HG03571 (cell line): ENCODE data around the gene GLIS2.

Experiments
- ATAC-seq: cut with Tn5 transposase; IDR thresholded peaks from one replicate; pipeline ENCODE4 v1.9.1; 2021; ENCODE audit not compliant: unreplicated experiment

The GLIS2 gene

DNA sequence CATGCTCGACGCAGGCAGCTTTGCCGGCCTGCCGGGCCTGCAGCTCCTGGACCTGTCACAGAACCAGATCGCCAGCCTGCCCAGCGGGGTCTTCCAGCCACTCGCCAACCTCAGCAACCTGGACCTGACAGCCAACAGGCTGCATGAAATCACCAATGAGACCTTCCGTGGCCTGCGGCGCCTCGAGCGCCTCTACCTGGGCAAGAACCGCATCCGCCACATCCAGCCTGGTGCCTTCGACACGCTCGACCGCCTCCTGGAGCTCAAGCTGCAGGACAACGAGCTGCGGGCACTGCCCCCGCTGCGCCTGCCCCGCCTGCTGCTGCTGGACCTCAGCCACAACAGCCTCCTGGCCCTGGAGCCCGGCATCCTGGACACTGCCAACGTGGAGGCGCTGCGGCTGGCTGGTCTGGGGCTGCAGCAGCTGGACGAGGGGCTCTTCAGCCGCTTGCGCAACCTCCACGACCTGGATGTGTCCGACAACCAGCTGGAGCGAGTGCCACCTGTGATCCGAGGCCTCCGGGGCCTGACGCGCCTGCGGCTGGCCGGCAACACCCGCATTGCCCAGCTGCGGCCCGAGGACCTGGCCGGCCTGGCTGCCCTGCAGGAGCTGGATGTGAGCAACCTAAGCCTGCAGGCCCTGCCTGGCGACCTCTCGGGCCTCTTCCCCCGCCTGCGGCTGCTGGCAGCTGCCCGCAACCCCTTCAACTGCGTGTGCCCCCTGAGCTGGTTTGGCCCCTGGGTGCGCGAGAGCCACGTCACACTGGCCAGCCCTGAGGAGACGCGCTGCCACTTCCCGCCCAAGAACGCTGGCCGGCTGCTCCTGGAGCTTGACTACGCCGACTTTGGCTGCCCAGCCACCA is 65.4 kb downstream of the GLIS2 start:
- ATAC-seq, result no peak

- no peak for ATAC-seq
Measured at GRCh38 chr16:4381935-4382794, 66.3 kb downstream of the GLIS2 start.

DNA sequence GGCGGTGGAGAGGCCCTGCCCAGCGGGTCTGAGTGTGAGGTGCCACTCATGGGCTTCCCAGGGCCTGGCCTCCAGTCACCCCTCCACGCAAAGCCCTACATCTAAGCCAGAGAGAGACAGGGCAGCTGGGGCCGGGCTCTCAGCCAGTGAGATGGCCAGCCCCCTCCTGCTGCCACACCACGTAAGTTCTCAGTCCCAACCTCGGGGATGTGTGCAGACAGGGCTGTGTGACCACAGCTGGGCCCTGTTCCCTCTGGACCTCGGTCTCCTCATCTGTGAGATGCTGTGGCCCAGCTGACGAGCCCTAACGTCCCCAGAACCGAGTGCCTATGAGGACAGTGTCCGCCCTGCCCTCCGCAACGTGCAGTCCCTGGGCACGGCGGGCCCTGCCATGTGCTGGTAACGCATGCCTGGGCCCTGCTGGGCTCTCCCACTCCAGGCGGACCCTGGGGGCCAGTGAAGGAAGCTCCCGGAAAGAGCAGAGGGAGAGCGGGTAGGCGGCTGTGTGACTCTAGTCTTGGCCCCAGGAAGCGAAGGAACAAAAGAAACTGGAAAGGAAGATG is 67.0 kb downstream of the GLIS2 start:
- ATAC-seq, result no peak

- ATAC-seq, result no peak
Measured at GRCh38 chr16:4383591-4384444, 68.0 kb downstream of the GLIS2 start.

- no peak for ATAC-seq
Measured at GRCh38 chr16:4384509-4384942, 68.7 kb downstream of the GLIS2 start.

DNA sequence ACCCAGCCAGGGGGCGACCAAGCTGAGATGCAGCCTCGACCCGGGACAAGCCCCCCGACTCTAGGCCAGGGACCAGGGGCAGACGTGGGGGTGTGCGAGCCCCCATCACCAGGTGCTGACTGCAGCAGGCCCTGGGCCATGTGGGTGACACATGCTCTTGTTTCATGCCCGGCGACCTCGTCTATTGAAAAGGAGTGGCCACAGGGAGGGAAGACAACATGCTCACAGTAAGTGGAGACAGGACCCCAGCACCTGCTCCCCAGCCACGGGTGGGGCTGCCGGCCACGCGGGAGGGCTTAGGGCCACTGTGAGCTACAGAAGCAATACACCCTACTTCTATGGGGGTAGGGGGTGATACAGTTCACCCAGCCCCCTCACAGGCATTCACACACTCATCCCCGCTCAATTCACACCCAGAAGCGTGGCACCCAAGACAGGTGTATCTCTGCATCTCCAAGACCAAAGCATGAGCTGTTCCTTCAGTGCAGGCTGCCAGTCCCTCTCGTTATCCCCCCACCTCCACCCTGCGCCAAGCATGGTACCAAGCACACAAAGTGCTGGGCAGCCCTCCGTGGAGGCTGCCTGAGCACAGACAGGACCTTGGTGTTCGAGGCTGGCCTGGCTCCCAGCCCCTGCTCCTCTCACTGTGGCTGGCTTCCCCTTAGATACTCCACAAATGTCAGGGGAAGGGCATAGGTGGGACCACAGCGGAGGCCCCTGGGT is 69.4 kb downstream of the GLIS2 start:
- ATAC-seq, result no peak

GRCh38 chr16:4385789-4386450 is 70.1 kb downstream of the GLIS2 start:
- no peak for ATAC-seq

GRCh38 chr16:4386451-4386805 is 70.6 kb downstream of the GLIS2 start:
- no peak for ATAC-seq

DNA sequence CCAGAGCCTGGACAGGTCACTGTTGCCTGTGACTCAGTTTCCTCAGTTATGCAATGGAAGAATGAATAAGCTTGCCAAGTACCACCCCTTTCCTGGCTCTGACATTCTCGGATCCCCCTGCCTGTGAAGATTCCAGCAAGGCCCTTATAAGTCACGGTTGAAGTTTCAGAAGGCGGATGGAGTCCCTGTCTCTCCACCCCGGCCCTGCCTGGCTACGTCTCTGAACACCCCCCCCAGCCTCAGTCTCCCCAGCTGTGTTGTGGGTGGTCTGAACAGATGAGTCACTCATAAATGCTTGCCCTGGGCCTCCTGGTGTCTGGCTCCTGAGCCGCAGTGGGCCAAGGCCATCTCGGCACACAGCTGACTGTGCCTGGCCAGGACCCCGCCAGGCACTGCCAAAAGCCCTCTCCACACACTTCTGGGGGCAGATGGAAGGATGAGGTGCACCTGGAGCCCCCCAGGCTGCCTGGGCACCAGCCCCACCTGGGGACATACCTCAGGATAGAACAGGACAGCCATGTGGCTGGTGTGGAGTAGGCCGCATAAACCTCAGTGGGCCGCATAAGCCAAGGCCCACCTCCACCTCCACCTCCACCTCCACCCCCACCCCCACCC is 71.2 kb downstream of the GLIS2 start:
- no peak for ATAC-seq

- ATAC-seq, result no peak
Measured at GRCh38 chr16:4387781-4388180, 71.9 kb downstream of the GLIS2 start.

DNA sequence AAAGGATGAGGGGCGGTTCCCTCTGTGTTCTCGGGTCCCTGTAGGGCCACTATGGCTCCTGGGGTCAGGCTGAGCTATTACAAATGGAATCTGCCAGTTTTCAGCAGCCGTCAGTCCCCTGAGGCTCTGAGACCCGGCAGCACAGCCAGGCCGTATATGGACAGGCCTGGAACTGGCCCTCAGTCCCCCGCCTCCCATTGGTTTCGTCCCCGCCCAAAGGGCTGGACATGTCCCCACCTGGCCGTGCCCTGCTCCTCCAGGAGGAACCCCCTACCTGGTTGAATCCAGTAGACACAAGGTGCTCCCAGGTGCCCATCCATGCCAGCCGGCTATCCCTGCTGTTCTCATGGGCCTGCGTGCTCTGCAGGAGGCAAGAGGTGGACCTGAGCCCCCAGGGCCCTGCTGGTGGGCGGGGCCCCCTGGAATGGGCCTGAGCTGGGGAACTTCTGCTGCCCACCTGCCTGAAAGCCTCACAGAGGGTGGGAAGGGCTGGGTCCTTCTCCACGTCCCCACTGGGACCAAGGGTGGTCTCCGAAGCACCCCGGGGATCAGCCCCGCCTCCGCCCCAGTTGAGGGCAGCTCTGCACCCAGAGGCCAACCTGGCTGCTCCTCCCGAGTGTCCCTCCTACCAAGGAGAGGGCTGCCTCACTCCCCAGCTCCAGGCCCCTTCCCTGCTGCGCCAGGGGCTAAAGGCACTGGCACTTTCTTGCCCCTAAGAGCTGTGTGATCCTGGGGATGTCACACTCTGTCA is 72.6 kb downstream of the GLIS2 start:
- no peak for ATAC-seq
